Measurements from ENCODE around the gene TERB2.
A peak's percentile ranks its signal among the peaks of the same experiment; 100 is the strongest.
"Not testable (repeated sequence)": the region's sequence is repeated elsewhere in the genome, so short reads cannot be mapped to it uniquely, and the experiment has no call there.

Gene TERB2

GRCh38 chr15:44986346-44987055, 30.0 kb downstream of the TERB2 start:
- DNase-seq; H3K9me3 Mint-ChIP-seq; H3K36me3 Mint-ChIP-seq (ENCODE audit: low read depth); H3K27ac Mint-ChIP-seq; H3K4me3 Mint-ChIP-seq; H3K27me3 Mint-ChIP-seq; ATAC-seq: not testable (repeated sequence)
- peaks cover 11% of the 10 kb centered on the region for H3K4me1 Mint-ChIP-seq

- H3K27ac Mint-ChIP-seq; H3K36me3 Mint-ChIP-seq (ENCODE audit: low read depth); DNase-seq; H3K4me3 Mint-ChIP-seq; H3K9me3 Mint-ChIP-seq: not testable (repeated sequence)
- ATAC-seq, result peak; percentile 93
- Mint-ChIP-seq H3K27me3 (peaks cover 17% of the 10 kb centered on the region), H3K4me1 (peaks cover 11% of the 10 kb centered on the region)
Observed at GRCh38 chr15:44987711-44988110, 31.2 kb downstream of the TERB2 start.

- not testable (repeated sequence) for DNase-seq; H3K36me3 Mint-ChIP-seq (ENCODE audit: low read depth); ATAC-seq; H3K9me3 Mint-ChIP-seq; H3K27ac Mint-ChIP-seq; H3K4me3 Mint-ChIP-seq
- H3K27me3 Mint-ChIP-seq, result peaks cover 23% of the 10 kb centered on the region
- peaks cover 11% of the 10 kb centered on the region for H3K4me1 Mint-ChIP-seq
Observed at GRCh38 chr15:44988184-44988869, 31.8 kb downstream of the TERB2 start.

DNA sequence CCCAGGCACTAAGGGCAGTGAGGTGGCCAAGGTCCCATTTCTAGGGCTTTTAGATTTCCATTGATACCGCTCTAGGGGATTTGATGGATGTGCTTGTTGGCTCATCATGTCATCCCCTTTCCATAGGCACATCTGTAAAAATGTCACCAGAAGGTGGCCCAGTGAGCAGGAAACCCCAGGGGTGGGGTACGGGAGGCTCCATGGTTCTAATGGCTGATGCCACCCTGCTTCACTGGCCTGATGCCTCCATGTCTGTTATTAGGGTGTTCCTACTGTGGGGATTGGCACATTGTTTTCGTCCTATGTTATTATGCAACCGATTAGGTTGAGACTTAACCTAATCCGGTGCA, 32.4 kb downstream of the TERB2 start:
- DNase-seq; H3K4me3 Mint-ChIP-seq; H3K36me3 Mint-ChIP-seq (ENCODE audit: low read depth); ATAC-seq; H3K27ac Mint-ChIP-seq; H3K9me3 Mint-ChIP-seq: not testable (repeated sequence)
- Mint-ChIP-seq H3K27me3 (peaks cover 25% of the 10 kb centered on the region), H3K4me1 (peaks cover 11% of the 10 kb centered on the region)

DNA sequence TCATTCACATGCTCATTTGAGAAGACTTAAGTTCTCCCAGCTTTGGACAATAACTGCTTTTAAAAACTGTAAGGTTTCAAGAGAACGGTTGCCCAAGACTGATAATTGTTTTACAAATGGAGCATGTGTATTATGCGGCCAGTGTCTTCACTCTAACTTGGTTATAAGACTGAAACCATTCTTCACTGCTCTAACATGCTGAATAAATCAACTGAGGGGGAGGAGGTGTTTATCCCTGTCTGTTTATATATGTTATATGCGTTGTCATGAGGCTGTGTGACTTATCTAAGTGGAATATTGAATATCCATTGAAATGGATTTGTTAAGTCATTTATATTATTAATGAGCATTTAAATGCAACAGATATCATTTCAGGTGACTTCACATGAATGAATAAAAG, 41.1 kb downstream of the TERB2 start:
- peaks cover 10% of the 10 kb centered on the region for H3K27me3 Mint-ChIP-seq
- not testable (repeated sequence) for H3K4me1 Mint-ChIP-seq; H3K27ac Mint-ChIP-seq; DNase-seq; ATAC-seq; H3K36me3 Mint-ChIP-seq (ENCODE audit: low read depth); H3K4me3 Mint-ChIP-seq; H3K9me3 Mint-ChIP-seq

DNA sequence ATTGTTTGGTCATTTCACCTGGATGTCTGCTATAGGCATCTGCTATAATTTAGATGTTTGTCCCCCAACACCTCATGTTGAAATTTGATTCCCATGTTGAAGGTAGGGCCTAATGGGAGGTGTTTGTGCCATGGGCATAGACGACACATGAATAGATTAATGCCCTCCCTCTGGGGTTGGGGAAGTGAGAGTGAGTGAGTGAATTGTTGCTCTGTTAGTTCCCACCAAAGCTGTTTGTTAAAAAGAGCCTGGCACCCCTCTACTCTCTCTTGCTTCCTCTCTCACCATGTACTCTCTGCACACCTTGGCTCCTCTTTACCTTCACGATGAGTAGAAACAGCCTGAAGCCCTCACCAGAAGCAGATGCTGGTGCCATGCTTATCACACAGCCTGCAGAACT, 42.6 kb downstream of the TERB2 start:
- Mint-ChIP-seq H3K9me3 (no peaks in the 10 kb centered on the region), H3K27ac (no peak overlapping the region), H3K36me3 (ENCODE audit: low read depth) (no peaks in the 10 kb centered on the region), H3K4me3 (no peak overlapping the region), H3K4me1 (peaks cover 3% of the 10 kb centered on the region), H3K27me3 (peaks cover 2% of the 10 kb centered on the region)
- ATAC-seq (no peak), DNase-seq (no peak)

GRCh38 chr15:45001180-45001579, 44.7 kb downstream of the TERB2 start:
- H3K9me3 Mint-ChIP-seq; H3K36me3 Mint-ChIP-seq (ENCODE audit: low read depth); ATAC-seq; H3K27ac Mint-ChIP-seq; H3K4me1 Mint-ChIP-seq; H3K4me3 Mint-ChIP-seq; H3K27me3 Mint-ChIP-seq; DNase-seq: not testable (repeated sequence)

GRCh38 chr15:45003731-45004410, 47.4 kb downstream of the TERB2 start:
- ATAC-seq; H3K36me3 Mint-ChIP-seq (ENCODE audit: low read depth); H3K4me3 Mint-ChIP-seq; H3K4me1 Mint-ChIP-seq; DNase-seq; H3K27me3 Mint-ChIP-seq: not testable (repeated sequence)
- Mint-ChIP-seq H3K27ac (peak overlapping the region; percentile 41), H3K9me3 (peaks cover 17% of the 10 kb centered on the region)

GRCh38 chr15:45004590-45005175, 48.2 kb downstream of the TERB2 start:
- not testable (repeated sequence) for DNase-seq; H3K27ac Mint-ChIP-seq; ATAC-seq; H3K27me3 Mint-ChIP-seq; H3K36me3 Mint-ChIP-seq (ENCODE audit: low read depth); H3K4me1 Mint-ChIP-seq; H3K4me3 Mint-ChIP-seq
- H3K9me3 Mint-ChIP-seq, result peaks cover 17% of the 10 kb centered on the region

- no peak overlapping the region for H3K4me3 Mint-ChIP-seq
- H3K9me3 Mint-ChIP-seq, result peaks cover 17% of the 10 kb centered on the region
- no peak overlapping the region for H3K27ac Mint-ChIP-seq
- no peaks in the 10 kb centered on the region for H3K4me1 Mint-ChIP-seq
- peaks cover 14% of the 10 kb centered on the region for H3K27me3 Mint-ChIP-seq
- ATAC-seq, result no peak
- H3K36me3 Mint-ChIP-seq (ENCODE audit: low read depth), result no peaks in the 10 kb centered on the region
- DNase-seq, result no peak
Observed at GRCh38 chr15:45009046-45009445, 52.6 kb downstream of the TERB2 start.

GRCh38 chr15:45015114-45015513, 58.6 kb downstream of the TERB2 start:
- not testable (repeated sequence) for H3K4me1 Mint-ChIP-seq; H3K9me3 Mint-ChIP-seq; H3K27ac Mint-ChIP-seq; H3K36me3 Mint-ChIP-seq (ENCODE audit: low read depth); DNase-seq; ATAC-seq; H3K4me3 Mint-ChIP-seq
- peaks cover 27% of the 10 kb centered on the region for H3K27me3 Mint-ChIP-seq

- ATAC-seq; H3K4me3 Mint-ChIP-seq; H3K27ac Mint-ChIP-seq; H3K9me3 Mint-ChIP-seq; H3K36me3 Mint-ChIP-seq (ENCODE audit: low read depth); DNase-seq: not testable (repeated sequence)
- peaks cover 18% of the 10 kb centered on the region for H3K4me1 Mint-ChIP-seq
- peaks cover 17% of the 10 kb centered on the region for H3K27me3 Mint-ChIP-seq
Observed at GRCh38 chr15:45020222-45020900, 63.9 kb downstream of the TERB2 start.

GRCh38 chr15:45020901-45021259, 64.4 kb downstream of the TERB2 start:
- not testable (repeated sequence) for ATAC-seq, H3K9me3 Mint-ChIP-seq, H3K4me3 Mint-ChIP-seq

DNA sequence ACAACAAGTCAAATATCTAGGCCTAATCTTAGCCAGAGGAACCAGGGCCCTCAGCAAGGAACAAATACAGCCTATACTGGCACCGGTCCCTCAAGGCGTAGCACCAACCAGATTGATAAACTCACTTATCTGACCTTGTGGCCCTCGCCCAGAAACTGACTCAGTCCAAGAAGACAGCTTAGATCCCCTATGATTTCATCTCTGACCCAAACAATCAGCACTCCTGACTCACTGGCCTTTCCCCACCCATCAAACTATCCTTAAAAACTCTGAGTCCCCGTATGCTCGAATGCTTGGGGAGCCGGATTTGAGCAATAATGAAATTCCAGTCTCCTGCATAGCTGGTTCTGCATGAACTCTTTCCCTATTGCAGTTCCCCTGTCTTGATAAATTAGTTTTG, 64.9 kb downstream of the TERB2 start:
- Mint-ChIP-seq H3K4me3 (peak overlapping the region; percentile 6), H3K9me3 (no peaks in the 10 kb centered on the region), H3K4me1 (peaks cover 24% of the 10 kb centered on the region), H3K36me3 (ENCODE audit: low read depth) (peaks cover 3% of the 10 kb centered on the region), H3K27ac (no peak overlapping the region), H3K27me3 (peaks cover 17% of the 10 kb centered on the region)
- DNase-seq (no peak), ATAC-seq (no peak)

More at GRCh38 chr15:45020901-45021259, 64.4 kb downstream of the TERB2 start:
- H3K27ac Mint-ChIP-seq; H3K36me3 Mint-ChIP-seq (ENCODE audit: low read depth); DNase-seq: not testable (repeated sequence)
- peaks cover 17% of the 10 kb centered on the region for H3K27me3 Mint-ChIP-seq
- H3K4me1 Mint-ChIP-seq, result peaks cover 21% of the 10 kb centered on the region
